PC-3 (cell line): Measurements from ENCODE around the gene ADK.

Experiments
- EZH2 ChIP-seq: fragments of 300-600 bp; sonication (generic); IDR thresholded peaks from one replicate; pipeline ENCODE4 v1.6.1; 2017; ENCODE audit warnings: antibody characterized with exemption, mild to moderate bottlenecking, low read length; ENCODE audit not compliant: unreplicated experiment
- EZH2phosphoT487 ChIP-seq: fragments of 300-600 bp; sonication (generic); IDR thresholded peaks from 2 replicates; pipeline ENCODE4 v1.6.1; 2018; ENCODE audit warnings: mild to moderate bottlenecking, antibody characterized with exemption, low read length, borderline replicate concordance
- TF ChIP-seq, protein P1 (sequence below): fragments of 300-600 bp; sonication (generic); conservative IDR thresholded peaks from 2 replicates; pipeline ENCODE4 v1.5.1; 2017; ENCODE audit warnings: antibody characterized with exemption, low read depth, mild to moderate bottlenecking, low read length

DNA sequence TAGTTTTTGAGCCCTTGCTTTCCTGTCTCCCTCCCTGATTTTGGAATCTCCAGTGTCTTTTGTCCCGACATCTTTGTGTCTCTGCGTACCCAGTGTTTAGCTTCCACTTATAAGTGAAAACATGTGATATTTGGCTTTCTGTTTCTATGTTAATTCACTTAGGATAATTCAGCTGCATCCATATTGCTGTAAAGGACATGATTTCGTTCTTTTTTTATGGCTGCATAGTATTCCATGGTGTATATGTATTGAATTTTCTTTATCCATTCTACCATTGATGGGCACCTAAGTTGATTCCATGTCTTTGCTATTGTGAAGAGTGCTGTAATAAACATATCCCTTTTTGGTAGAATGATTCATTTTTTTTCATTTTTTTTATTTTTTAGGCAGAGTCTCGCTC lies 48.3 kb downstream of the ADK start:
- TF ChIP-seq, protein P1, sequence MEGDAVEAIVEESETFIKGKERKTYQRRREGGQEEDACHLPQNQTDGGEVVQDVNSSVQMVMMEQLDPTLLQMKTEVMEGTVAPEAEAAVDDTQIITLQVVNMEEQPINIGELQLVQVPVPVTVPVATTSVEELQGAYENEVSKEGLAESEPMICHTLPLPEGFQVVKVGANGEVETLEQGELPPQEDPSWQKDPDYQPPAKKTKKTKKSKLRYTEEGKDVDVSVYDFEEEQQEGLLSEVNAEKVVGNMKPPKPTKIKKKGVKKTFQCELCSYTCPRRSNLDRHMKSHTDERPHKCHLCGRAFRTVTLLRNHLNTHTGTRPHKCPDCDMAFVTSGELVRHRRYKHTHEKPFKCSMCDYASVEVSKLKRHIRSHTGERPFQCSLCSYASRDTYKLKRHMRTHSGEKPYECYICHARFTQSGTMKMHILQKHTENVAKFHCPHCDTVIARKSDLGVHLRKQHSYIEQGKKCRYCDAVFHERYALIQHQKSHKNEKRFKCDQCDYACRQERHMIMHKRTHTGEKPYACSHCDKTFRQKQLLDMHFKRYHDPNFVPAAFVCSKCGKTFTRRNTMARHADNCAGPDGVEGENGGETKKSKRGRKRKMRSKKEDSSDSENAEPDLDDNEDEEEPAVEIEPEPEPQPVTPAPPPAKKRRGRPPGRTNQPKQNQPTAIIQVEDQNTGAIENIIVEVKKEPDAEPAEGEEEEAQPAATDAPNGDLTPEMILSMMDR: no peak
- TF ChIP-seq EZH2 (no peak), EZH2phosphoT487 (no peak)
